Uterus (tissue), 2 donors: ENCODE data around the gene ALPP.

ENCODE experiments used
- POLR2A ChIP-seq, 2 donors: fragments of 450-650 bp; IDR thresholded peaks; one replicate each; pipeline ENCODE4 v1.6.1; 2016; ENCODE audit warnings: antibody characterized with exemption in 2 of 2, mild to moderate bottlenecking in 1 of 2, moderate library complexity in 1 of 2
- TF ChIP-seq, protein P1 (sequence below), 4 experiments: fragments of 200-600 bp in 2 of 4; fragments of 450-650 bp in 2 of 4; sonication (generic) in 2 of 4; IDR thresholded peaks; one replicate each; pipeline ENCODE4 v1.5.1; 2016 to 2019; ENCODE audit warnings: antibody characterized with exemption in 4 of 4, mild to moderate bottlenecking in 2 of 4, moderate library complexity in 1 of 4

DNA sequence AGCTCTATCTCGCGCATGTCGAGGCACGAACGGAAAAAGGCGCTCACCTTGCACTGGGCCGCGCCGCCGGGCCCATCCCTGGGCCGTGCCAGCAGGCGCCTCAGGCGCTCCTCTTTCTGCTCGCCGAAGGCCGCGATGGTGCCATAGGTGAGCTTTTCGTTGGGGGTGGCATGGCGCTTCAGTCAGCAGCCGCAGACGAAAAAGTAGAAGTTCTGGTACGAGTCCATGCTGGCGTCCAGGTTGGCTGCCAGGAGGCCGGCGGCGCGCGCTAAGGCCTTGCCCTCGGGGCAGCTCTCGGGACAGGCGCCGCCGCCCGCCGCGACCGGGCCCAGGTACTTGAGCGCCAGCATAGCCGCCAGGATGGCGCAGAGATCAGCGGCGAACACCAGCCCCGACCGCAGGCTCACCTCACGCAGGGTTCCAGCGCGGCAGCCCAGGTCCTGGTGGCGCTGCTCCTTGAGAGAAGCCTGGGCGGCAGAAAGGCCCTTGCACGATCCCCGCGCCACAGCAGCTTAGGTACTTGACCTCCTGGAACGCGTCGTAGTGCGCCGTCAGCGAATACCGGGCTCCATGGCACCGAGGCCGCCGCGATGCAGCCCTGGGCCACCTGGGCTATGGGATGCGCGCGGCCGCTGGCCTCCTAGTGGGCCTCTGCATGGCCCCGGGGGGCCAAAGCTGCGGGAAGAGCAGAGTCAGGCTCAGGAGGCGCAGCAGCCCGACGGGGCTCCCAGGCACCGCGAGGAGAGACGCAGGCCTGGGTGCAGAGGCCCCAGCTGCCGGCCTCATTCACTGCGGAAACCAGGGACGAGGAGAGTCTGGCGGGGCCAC, 40.9 kb downstream of the ALPP start:
- TF ChIP-seq, protein P1, sequence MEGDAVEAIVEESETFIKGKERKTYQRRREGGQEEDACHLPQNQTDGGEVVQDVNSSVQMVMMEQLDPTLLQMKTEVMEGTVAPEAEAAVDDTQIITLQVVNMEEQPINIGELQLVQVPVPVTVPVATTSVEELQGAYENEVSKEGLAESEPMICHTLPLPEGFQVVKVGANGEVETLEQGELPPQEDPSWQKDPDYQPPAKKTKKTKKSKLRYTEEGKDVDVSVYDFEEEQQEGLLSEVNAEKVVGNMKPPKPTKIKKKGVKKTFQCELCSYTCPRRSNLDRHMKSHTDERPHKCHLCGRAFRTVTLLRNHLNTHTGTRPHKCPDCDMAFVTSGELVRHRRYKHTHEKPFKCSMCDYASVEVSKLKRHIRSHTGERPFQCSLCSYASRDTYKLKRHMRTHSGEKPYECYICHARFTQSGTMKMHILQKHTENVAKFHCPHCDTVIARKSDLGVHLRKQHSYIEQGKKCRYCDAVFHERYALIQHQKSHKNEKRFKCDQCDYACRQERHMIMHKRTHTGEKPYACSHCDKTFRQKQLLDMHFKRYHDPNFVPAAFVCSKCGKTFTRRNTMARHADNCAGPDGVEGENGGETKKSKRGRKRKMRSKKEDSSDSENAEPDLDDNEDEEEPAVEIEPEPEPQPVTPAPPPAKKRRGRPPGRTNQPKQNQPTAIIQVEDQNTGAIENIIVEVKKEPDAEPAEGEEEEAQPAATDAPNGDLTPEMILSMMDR (IDR thresholded peaks at IDR 0.05): no peak
- no peak for TF ChIP-seq POLR2A (IDR thresholded peaks at IDR 0.05)
